ENCODE measurements around the gene SERPINH1.

The SERPINH1 gene

DNA sequence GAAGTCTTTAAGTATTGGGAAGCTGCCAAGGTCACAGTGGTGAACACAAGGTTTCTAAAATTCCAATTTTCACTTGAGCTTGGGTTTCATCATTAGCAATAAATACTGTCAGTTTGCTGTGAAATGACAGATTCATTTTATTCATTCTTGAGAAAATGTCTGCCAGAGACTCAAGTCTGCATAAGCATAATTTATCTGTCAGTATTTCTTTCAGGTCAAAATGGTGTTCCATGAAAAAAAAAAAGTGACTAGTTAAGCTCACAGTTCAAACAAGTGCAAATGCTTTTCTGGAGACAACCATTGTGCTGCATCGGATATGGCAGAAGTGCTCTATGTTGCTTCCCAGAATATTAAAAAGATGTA is 28.2 kb upstream of the SERPINH1 start:
- DNase-seq: no peak

GRCh38 chr11:75534259-75535069 is 27.6 kb upstream of the SERPINH1 start:
- DNase-seq: no peak

DNA sequence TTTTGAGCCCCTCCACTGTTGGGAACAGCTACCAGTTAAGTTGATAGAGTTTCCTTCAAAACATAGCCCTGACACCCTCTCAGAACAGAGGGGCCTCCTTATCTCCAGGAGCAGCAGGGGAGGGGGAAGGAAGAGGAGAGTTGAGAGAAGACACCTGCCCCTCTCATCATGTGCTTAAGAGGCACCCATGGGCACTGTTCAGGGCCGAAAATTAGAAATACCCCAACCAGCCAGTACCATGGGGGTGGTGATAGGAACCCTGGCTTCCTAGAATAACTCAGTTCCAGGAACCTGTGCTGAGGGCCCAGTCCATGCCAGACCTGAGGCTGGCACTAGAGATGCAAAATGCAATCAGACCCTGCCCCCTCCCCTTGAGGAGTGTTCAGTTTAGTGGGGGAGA is 27.0 kb upstream of the SERPINH1 start:
- DNase-seq: no peak

GRCh38 chr11:75536786-75537641 is 25.0 kb upstream of the SERPINH1 start:
- no peak for DNase-seq

GRCh38 chr11:75537740-75538139 is 24.3 kb upstream of the SERPINH1 start:
- no peak for DNase-seq

DNA sequence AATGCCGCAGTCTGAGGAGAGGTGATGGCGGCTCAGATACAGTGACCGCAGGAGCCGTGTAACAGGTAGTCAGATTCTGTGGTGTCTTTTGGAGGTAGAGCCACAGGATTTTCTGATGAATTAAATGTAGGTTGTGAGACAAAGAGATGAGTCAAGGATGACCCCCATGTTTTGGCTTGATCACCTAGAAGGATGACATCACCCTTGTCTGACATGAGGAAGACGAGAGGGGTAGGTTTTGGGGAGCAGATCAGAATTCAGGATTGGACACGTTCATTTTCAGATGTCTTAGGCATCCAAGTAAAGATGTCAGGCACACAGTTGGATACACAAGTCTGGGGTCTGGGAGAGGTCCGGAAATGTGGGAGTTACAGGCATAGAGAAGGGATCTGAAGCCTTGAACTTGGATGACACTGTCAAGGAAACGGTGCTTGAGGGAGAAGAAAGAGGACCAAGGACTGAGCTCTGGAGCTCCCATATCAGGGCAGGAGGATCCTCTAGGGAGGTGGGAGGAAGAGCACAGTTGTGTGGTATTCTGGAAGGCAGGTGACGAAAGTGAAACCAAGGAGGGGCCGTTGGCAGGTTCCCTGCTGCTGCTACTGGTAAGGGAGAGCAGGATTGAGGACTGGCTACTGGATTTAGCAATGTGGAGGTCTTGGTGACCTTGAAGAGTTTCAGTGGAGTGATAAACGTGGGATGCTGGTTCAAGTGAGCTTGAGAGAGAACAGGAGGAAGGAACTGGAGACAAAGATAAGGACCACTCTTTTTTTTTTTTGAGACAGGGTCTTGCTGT is 23.7 kb upstream of the SERPINH1 start:
- no peak for DNase-seq

GRCh38 chr11:75539459-75540334 is 22.4 kb upstream of the SERPINH1 start:
- no peak for DNase-seq

DNA sequence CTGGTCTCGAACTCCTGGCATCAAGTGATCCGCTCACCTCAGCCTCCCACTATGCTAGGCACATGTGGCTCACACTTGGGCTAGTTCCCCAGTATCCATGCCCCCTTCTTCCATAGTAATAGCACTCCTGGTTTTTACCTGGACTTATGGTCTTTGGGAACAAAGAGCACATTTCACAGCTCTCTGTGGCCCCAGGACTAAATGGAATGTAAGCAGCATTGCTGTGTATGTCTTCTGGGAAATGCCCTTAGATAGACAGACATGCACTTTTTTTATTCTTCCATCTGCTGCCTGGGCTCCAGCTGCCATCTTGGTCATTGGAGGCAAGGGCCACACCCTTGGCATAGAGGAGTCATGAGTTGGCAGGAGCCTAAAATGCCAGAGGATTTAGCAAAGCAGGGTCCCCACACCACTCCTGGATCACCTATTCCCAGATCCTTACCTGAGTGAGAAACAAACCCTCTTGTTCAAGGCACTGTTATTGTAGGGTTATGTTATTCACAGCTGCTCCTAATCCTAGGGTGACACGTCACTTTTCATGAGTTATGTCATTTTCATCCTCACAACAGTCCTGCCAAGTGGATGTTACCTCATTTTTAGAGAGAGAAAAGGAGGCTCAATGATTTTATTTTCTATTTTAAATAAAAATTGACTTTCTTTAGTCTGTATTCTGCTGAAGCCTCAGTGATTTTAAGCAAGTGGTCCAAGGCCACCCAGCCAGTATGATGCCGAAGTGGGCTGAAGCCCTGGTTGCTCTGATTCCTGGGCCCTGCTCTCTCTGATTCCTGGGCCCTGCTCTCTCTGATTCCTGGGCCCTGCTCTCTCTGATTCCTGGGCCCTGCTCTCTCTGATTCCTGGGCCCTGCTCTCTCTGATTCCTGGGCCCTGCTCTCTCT is 20.6 kb upstream of the SERPINH1 start:
- no peak for DNase-seq

- no peak for DNase-seq
Observed at GRCh38 chr11:75542088-75542438, 20.0 kb upstream of the SERPINH1 start.

DNA sequence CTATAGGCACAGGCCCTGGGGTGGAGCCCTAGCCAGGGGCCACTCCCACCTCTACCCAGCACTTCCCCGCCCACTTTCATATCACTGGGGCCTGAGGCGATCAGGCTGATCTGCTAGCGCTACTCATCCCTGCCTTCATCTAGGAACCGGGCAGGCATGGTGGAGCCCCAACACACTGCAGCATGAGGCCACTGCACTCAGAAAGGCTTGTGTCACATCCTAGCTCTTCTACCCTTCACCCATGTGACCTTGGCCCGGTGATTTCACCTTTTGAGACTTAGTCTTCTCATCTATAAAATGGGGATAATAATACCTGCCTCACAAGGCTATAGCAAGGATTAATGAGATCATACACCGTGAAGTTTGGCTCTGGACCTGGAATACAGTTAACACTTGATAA is 18.2 kb upstream of the SERPINH1 start:
- no peak for DNase-seq

GRCh38 chr11:75547177-75547576 is 14.9 kb upstream of the SERPINH1 start:
- DNase-seq: no peak

GRCh38 chr11:75547617-75548058 is 14.4 kb upstream of the SERPINH1 start:
- no peak for DNase-seq

- DNase-seq: no peak
Observed at GRCh38 chr11:75548595-75549272, 13.3 kb upstream of the SERPINH1 start.

- no peak for DNase-seq
Observed at GRCh38 chr11:75549370-75549958, 12.6 kb upstream of the SERPINH1 start.

GRCh38 chr11:75553182-75553581 is 8.9 kb upstream of the SERPINH1 start:
- DNase-seq: no peak

DNA sequence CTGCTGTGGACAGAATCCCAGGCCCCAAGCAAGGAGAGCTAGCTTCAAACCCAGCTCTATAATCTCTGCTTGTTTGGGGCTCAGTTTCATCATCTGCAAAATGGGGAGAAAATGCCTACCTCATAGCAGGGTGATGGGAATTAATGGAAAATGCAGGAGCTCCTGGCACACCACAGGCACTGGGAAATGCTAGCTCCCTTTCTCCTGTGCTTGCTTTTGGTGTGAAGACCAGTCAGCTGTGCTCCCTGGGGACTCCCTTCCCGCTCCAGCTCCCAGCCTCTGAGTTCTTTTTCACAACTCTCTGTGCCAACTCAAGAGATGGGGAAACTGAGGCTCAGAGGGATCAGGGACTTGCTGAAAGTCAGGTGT is 8.2 kb upstream of the SERPINH1 start:
- DNase-seq: no peak

GRCh38 chr11:75554258-75555022 is 7.6 kb upstream of the SERPINH1 start:
- no peak for DNase-seq

DNA sequence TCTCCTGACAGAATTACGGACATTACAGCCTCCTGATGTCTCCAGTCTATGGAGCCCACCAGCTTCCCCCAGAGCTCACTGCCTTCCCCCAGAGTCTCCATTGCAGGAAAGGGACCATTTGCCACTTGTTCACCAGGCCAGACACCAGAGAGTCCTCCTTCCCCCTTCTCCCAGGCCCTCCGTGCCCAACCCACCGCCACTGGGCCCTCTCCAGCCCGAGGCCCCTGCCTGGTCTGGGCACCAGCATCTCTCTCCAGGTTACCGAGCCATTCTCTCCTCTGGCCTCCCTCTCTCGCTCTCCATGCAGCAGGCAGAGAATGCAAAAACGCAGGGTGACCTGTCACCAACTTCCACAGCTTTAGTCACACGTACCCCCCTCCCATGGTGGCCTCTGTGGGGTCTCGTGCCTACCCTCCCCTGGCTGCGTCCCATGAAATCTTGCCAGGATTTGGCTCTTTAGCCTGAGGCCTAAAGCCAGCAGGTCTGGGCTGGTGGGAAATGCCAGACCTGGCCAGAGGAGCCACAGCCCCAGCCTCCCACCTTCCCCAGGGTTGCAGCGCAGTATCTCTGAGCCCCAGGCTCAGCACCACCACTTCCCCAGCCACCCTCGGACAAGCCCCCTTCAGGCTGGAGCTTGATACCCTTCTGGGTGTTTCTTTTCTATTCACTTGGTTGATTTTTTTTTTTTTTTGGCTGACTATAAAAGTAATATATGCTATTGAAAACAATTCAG is 6.8 kb upstream of the SERPINH1 start:
- DNase-seq: no peak

DNA sequence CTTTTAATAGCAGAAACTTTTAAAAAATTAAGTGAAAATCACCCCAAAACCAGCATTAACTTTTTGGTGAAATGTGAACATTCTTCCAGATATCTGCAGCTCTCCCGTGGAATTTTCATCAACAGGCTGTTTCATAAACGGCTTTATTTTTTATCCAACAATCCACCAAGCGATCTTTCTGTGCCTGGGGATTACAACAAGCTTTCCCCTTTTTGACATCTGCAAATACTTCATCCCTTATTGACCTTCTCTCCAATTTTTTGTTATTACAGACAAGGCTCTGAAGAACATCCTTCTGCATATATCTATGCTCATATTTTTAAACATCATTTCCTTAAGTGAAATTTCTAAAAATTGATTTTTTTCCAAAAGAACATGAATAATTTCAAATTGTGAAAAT is 5.8 kb upstream of the SERPINH1 start:
- DNase-seq: no peak
